GM12878 (cell line): Measurements from ENCODE around the gene ARHGAP32. TPM values are rescaled to one million over a fixed set of nuclear protein-coding genes. Genes with fewer than 3 reads are reported as not detected.

Source experiments
- CBX5 ChIP-seq: sonication (generic); IDR thresholded peaks from 2 replicates; pipeline ENCODE4 v1.6.1; 2016; ENCODE audit warnings: low read depth, moderate library complexity, mild to moderate bottlenecking, inconsistent platforms
- CHD2 ChIP-seq: IDR thresholded peaks from 2 replicates; pipeline ENCODE4 v1.6.1; 2011; ENCODE audit warnings: low read depth, low read length, improper control_type of control experiment, borderline replicate concordance
- CHD4 ChIP-seq: fragments of 200-600 bp; sonication (generic); IDR thresholded peaks from 2 replicates; pipeline ENCODE4 v1.6.1; 2016; ENCODE audit warnings: mild to moderate bottlenecking
- IRF3 ChIP-seq: fragments of 450-650 bp; IDR thresholded peaks from 2 replicates; pipeline ENCODE4 v1.6.1; 2014; ENCODE audit warnings: mild to moderate bottlenecking
- KAT2A ChIP-seq: conservative IDR thresholded peaks from 2 replicates; pipeline ENCODE4 v1.6.1; 2011; ENCODE audit warnings: low read depth, low read length; ENCODE audit not compliant: control insufficient read depth
- MXI1 ChIP-seq: fragments of 150-350 bp; IDR thresholded peaks from 2 replicates; pipeline ENCODE4 v1.6.1; 2011; ENCODE audit warnings: low read depth, mild to moderate bottlenecking, inconsistent platforms, low read length, improper control_type of control experiment
- POU2F2 ChIP-seq: IDR thresholded peaks from 3 replicates; pipeline ENCODE4 v1.6.1; 2011; ENCODE audit warnings: low read depth, mild to moderate bottlenecking, low read length, borderline replicate concordance
- RAD21 ChIP-seq: IDR thresholded peaks from 2 replicates; pipeline ENCODE4 v1.6.1; 2011; ENCODE audit warnings: mild to moderate bottlenecking, low read depth, low read length, moderate library complexity; ENCODE audit not compliant: insufficient read depth
- SRF ChIP-seq, 2 experiments: IDR thresholded peaks; 2 replicates each; pipeline ENCODE4 v1.6.1; 2011; ENCODE audit warnings: low read depth in 2 of 2, low read length in 2 of 2, mild to moderate bottlenecking in 1 of 2, moderate library complexity in 1 of 2
- YBX1 ChIP-seq: fragments of 450-650 bp; IDR thresholded peaks from 2 replicates; pipeline ENCODE4 v1.6.1; 2016; ENCODE audit warnings: antibody characterized with exemption
- YY1 ChIP-seq: IDR thresholded peaks from 2 replicates; pipeline ENCODE4 v1.6.1; 2011; ENCODE audit warnings: low read depth, mild to moderate bottlenecking, low read length
- ZBTB40 ChIP-seq: fragments of 450-650 bp; IDR thresholded peaks from 2 replicates; pipeline ENCODE4 v1.6.1; 2016; ENCODE audit warnings: mild to moderate bottlenecking, moderate library complexity, borderline replicate concordance
- ZZZ3 ChIP-seq: IDR thresholded peaks from 2 replicates; pipeline ENCODE4 v1.6.1; 2011; ENCODE audit warnings: low read depth; ENCODE audit not compliant: control insufficient read depth, insufficient read length
- polyA plus RNA-seq, 11 experiments: library from polyadenylated mRNA; depleted of rRNA in 4 of 11; unstranded in 6 of 11; stranded (reverse) in 5 of 11; fragments of >200 nt; fragmentation: Nextera tagmentation in 4 of 11; fragmentation: Illumina TruSeq in 1 of 11; extraction: Ambion mirVana in 4 of 11; extraction: Trizol in 1 of 11; gene quantifications; 1 replicate in 1 of 11; 2 replicates in 10 of 11; pipeline versions ENCODE4 v1.2.1 to v1.2.3, GENCODE V29; 2011 to 2016; ENCODE audit warnings: inconsistent platforms in 2 of 11, missing spikeins in 2 of 11, low read depth in 1 of 11
- total RNA-seq, 4 experiments: library from RNA; depleted of rRNA in 3 of 4; stranded (reverse); fragments of >200 nt in 3 of 4; fragmentation: Illumina TruSeq in 1 of 4; extraction: Trizol in 1 of 4; gene quantifications; 2 replicates each; pipeline versions ENCODE4 v1.2.1 to v1.2.3, GENCODE V29; 2013 to 2021

The ARHGAP32 gene
- total and polyA plus RNA-seq, 10 of the 15 experiments (the other 5 are each of a cell fraction or from before 2014, with no cell fraction given): under 0.01 to 0.46 (median 0.12) TPM; not detected in 1

- no peak for TF ChIP-seq YBX1
- TF ChIP-seq POU2F2: no peak
- no peak for TF ChIP-seq KAT2A
- TF ChIP-seq MXI1: no peak
- TF ChIP-seq ZBTB40: no peak
- TF ChIP-seq YY1: no peak
- TF ChIP-seq ZZZ3: no peak
- no peak for TF ChIP-seq CHD4
- no peak for TF ChIP-seq CBX5
- no peak for TF ChIP-seq IRF3
- no peak for TF ChIP-seq CHD2
- no peak for TF ChIP-seq RAD21
- no peak for TF ChIP-seq SRF (IDR thresholded peaks at IDR 0.05; ENCODE audit: low read depth in 2 of 2, low read length in 2 of 2)
These were observed 89.9 kb downstream of the ARHGAP32 start (continued) for GRCh38 chr11:129102225-129102624.
